ENCODE results near the gene TTC22. TPM values are rescaled to one million over a fixed set of nuclear protein-coding genes. Genes with fewer than 3 reads are reported as not detected.

TTC22 gene
- total and polyA plus RNA-seq, 4 experiments from 2014 or later: 1.4 to 19.0 (median 12.1) TPM

GRCh38 chr1:54736685-54737084 is 64.4 kb downstream of the TTC22 start:
- Mint-ChIP-seq H3K4me1 (peaks cover 0 to 5% (median 0%) of the 10 kb centered on the region in 4 donors), H3K9me3 (no peaks in the 10 kb centered on the region), H3K36me3 (peaks cover 57 to 67% of the 10 kb centered on the region in 2 donors), H3K4me3 (no peak overlapping the region), H3K27ac (peak overlapping the region in 1 of 7 donors; percentile 24), H3K27me3 (no peaks in the 10 kb centered on the region)
- H3K36me3 ChIP-seq (ENCODE audit: insufficient read depth, low read length): peaks cover 38% of the 10 kb centered on the region
- CTCF ChIA-PET (ENCODE audit: partially characterized antibody): interaction anchor here (1.0 kb wide), 1 partner anchor 65 kb away, joined by 3 read pairs; no protein-coding TSS in a partner anchor
- intact Hi-C loops (cut with micrococcal nuclease): no loop called here
- no peak for DNase-seq
- no peaks in the 10 kb centered on the region for H3K27me3 ChIP-seq (ENCODE audit: insufficient read depth, low read length)
- no peak overlapping the region for H3K4me3 ChIP-seq (ENCODE audit: low read length in 2 of 2)
- no peaks in the 10 kb centered on the region for H3K9me3 ChIP-seq (ENCODE audit: control insufficient read depth in 1 of 2, low read length in 2 of 2)
- no peak overlapping the region for H3K27ac ChIP-seq (ENCODE audit: low read depth, low read length)
- POLR2A ChIA-PET (ENCODE audit: partially characterized antibody): no interaction called here
- H3K4me1 ChIP-seq (ENCODE audit: insufficient read depth, low read length): no peaks in the 10 kb centered on the region

Other genes starting within 250 kb of the TTC22 start
- gene FAM151A, start 177.8 kb downstream of the TTC22 start, total RNA-seq: not detected
- not detected for gene FAM151A, start 177.8 kb downstream of the TTC22 start, polyA plus RNA-seq
- gene MROH7, start 159.5 kb downstream of the TTC22 start, total RNA-seq: under 1 TPM; 0.22 to 0.38 TPM
- gene MROH7, start 159.5 kb downstream of the TTC22 start, polyA plus RNA-seq: not detected
- gene TTC4, start 85.5 kb downstream of the TTC22 start, total RNA-seq: 10 to 100 TPM; 20.0 to 24.5 TPM
- gene TTC4, start 85.5 kb downstream of the TTC22 start, polyA plus RNA-seq: 10 to 100 TPM; 21.5 to 24.4 TPM
- gene PARS2, start 36.8 kb downstream of the TTC22 start, total RNA-seq: 1 to 10 TPM; 5.0 to 6.0 TPM
- gene PARS2, start 36.8 kb downstream of the TTC22 start, polyA plus RNA-seq: 1 to 10 TPM in 1 of 2 donors, under 1 TPM in 1; 0.42 to 4.0 TPM
- gene DHCR24, start 85.9 kb upstream of the TTC22 start, total RNA-seq: 1 to 10 TPM; 7.1 to 7.6 TPM
- gene DHCR24, start 85.9 kb upstream of the TTC22 start, polyA plus RNA-seq: 1 to 10 TPM; 5.9 to 9.9 TPM
- not detected for gene TMEM61, start 179.3 kb upstream of the TTC22 start, total RNA-seq
- not detected for gene TMEM61, start 179.3 kb upstream of the TTC22 start, polyA plus RNA-seq
- not detected for gene BSND, start 197.6 kb upstream of the TTC22 start, total RNA-seq
- not detected for gene BSND, start 197.6 kb upstream of the TTC22 start, polyA plus RNA-seq
- not detected for gene PCSK9, start 238.2 kb upstream of the TTC22 start, total RNA-seq
- not detected for gene PCSK9, start 238.2 kb upstream of the TTC22 start, polyA plus RNA-seq